Fibroblast of gingiva (primary cell): ENCODE measurements around the gene KRTAP3-1.
"Not testable (repeated sequence)": the region's sequence is repeated elsewhere in the genome, so short reads cannot be mapped to it uniquely, and the experiment has no call there.

Experiments
- DNase-seq: peaks from one replicate; pipeline ENCODE4 v3.0.0-alpha.2; 2011; ENCODE audit warnings: low read depth

The KRTAP3-1 gene

DNA sequence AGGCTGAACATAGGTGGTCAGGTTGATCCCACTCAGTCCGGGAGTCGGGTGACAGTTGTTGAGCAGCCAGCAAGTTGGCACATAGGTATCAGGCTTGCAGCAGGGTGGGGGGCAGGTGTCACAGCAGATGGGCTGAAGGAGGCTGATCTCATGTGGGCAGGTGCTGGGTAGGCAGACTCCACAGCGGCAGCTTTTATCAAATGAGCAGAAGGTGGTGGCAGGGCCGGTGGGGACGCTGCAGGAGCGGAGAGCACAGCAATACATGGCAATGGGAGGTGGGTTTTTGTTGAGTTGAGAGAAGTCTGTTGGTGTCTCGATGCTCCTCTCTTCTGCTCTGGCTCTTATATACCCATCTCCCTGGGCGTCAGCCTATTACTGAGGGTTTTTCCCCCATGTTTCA, at the start of gene KRTAP3-1:
KRTAP3-1 (minus strand) TSS at position 318 of the 400 bp plus-strand sequence; CDS start at position 264, 54 bp downstream.
- DNase-seq, result no peak

DNA sequence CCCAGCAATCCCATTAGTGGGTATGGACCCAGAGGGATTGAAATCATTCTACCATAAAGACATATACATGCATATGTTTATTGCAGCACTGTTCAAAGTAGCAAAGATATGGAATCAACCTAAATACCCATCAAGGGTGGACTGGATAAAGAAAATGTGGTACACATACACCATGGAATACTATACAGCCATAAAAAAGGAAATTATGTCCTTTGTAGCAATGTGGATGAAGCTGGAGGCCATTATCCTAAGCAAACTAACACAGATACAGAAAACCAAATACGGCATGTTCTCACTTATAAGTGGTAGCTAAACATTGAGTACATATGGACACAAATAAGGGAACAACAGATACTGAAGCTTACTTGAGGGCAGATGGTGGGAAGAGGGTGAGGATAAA, 48.6 kb upstream of the KRTAP3-1 start:
- DNase-seq, result no peak

DNA sequence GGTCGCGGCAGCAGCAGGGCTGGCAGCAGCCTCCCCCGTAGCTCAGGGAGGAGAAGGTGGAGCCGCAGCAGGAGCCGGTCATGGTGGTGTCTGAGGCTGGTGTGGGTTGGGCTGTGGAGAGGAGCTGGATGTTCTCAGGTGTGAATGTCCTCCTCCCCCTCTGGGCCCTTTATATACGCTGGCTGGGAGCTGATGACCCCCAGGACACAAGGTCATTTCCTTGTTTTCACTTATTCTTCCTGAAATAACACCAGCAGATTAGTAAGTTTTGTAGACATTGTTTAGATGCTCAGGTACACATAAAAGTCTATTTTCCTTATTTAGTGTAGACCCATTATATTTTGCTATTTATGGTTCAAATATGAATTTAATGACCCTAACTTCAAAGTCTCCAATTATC, 46.2 kb upstream of the KRTAP3-1 start, which contains the start of gene KRTAP2-2:
KRTAP2-2 (minus strand) TSS at position 101 of the 400 bp plus-strand sequence; CDS start at position 82, 19 bp downstream.
- DNase-seq, result not testable (repeated sequence)

DNA sequence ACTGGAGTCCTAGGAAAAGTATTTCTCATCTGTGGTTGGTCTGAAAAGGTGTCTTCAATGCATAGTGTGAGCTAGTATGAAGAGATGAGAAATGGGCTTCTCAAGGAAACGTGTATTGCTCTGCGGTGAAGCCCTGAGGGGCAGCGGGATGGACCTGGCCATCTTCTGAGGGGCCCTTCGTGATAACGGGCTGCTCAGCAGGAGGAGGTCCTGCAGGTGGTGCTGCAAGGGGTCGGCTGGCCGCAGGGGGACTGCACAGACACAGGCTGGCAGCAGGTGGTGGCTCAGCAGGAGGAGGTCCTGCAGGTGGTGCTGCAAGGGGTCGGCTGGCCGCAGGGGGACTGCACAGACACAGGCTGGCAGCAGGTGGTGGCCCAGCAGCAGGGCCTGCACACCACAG, 45.6 kb upstream of the KRTAP3-1 start:
- DNase-seq, result not testable (repeated sequence)

DNA sequence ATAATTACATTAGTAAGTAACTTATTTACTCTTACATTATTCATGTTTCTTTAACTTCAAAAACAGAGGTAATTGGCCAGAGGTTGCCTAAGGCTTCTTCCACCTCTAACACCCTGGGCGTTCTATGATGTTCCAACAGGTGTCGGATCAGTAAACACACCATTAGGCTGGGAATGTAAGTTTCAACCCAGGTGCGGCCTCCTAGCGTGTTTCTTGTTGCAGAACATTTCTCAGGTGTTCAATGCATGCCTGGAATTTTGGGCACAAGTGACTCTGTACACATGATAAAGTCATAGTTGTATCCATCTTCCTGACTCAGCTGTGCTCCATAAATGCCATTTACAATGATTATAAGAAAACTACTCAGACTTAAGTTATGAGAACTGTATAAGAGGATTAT, 45.1 kb upstream of the KRTAP3-1 start:
- no peak for DNase-seq

DNA sequence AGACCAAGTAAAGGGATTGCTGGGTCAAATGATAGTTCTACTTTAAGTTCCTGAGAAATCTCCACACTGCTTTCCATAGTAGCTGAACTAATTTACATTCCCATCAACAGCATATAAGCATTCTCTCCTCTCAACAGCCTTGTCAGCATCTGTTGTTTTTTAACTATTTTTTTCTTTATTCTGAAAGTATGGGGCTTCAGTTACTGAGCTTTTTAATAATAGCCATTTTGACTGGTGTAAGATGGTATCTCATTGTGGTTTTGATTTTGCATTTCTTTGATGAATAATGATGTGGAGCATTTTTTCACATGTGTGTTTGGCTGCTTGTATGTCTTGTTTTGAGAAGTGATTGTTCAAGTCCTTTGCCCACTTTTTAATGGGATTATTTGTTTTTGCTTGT, 43.6 kb upstream of the KRTAP3-1 start:
- no peak for DNase-seq

DNA sequence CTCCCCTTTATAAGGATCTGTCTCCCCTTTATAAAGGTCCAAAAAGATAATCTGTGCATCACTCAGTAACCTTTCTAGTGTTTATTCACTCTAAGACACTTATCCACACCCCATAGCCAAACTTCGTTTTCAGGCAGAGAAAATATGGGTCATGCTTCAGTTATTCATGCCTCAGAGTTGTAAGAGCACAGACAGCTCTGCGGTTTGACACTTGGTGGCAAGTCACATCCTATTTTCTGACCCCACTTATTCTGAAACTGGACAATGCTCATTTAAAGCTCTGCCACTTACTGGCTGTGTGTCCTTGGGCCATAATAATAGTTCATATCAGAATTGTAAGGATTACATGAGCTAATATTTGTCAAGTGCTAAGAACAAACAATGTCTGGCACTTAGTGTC, 40.2 kb upstream of the KRTAP3-1 start:
- DNase-seq, result peak; percentile 31

DNA sequence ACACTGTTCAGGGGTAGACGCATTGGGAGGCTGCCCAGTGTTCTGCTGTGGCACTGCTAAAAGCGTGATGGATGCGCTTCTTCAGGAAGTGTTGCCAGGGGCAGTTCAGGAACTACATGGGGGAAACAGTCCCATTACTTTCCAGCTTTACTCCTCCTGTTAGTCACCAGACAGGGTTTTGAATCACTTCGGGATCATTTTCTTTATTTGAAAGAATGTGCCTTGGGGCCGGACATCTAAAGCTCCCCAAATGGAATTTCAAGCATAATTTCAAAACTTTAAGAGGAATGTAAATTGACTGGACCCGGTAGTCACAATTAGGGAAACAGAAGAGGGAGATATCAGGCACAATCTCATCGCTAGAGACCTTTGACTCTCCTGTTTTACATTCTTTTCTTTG, 39.5 kb upstream of the KRTAP3-1 start:
- DNase-seq, result peak; percentile 41

DNA sequence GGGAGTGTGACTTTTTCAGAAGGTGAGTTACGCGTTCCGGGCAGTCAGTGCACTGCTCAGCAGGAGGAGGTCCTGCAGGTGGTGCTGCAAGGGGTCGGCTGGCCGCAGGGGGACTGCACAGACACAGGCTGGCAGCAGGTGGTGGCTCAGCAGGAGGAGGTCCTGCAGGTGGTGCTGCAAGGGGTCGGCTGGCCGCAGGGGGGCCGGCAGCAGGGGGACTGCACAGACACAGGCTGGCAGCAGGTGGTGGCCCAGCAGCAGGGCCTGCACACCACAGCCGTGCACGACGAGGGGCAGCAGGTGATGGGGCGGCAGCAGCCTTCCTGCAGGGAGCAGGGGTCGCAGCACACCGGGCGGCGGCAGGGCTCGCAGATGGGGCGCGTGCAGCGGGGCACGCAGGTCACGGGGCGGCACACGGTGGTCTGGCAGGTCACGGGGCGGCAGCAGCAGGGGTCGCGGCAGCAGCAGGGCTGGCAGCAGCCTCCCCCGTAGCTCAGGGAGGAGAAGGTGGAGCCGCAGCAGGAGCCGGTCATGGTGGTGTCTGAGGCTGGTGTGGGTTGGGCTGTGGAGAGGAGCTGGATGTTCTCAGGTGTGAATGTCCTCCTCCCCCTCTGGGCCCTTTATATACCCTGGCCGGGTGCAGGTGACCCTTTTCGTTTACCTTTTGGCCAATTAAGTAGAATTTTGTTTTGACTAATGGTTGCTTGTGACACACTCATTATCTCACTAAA, 38.0 kb upstream of the KRTAP3-1 start, which contains the start of gene KRTAP2-1:
KRTAP2-1 (minus strand) TSS at position 582 of the 731 bp plus-strand sequence; CDS start at position 533, 49 bp downstream.
- DNase-seq, result not testable (repeated sequence)

DNA sequence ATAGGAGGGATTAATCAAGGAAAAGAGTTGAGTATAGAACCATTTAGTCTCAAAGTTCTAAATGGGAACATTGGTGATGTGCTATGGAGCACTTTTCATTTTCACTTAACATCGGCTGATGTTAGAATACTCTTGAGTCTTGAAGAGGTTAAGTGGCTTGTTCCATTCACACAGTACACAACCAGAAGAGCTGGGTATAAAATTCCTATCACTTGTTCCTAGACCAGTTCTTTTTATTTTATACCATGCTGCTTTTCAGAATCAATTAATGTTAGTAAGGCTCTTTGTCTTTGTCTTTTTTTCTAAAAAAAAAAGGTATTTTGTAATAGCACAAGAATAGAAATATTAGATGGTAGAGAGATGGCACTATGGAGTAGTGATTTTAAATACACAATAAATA, 34.0 kb upstream of the KRTAP3-1 start:
- no peak for DNase-seq

DNA sequence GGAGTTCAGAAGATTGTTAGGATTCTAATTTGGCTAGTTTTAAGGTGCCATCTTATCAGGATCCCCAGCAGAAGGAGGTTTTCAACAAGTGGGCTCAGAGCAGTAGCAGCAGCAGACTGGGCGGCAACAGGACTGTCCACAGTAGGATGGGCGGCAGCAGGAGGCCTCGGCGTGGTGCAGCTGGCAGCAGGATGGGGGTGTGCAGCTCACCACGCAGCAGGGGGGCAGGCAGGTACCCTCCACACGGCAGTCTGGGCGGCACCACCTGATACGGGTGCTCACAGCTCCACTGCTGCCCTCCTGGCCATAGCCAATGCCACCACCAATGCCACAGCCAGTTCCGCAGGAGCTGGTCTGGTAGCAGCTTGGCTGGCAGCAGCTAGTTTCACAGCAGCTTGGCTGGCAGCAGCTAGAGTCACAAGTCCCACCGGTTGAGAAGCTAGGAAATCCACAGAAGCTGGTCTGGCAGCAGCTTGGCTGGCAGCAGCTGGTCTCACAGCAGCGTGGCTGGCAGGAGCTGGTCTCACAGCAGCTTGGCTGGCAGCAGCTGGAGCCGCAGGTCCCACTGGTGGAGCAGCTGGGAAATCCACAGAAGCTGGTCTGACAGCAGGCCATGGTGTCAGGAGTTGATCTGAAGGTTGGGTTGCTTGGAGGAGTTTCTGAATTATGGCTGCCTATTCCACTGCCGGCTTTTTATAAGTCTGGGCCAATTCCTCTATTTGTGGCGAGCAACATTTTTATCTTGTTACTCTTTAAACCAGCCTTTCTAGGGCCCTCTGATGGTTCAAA, 32.0 kb upstream of the KRTAP3-1 start, which contains the start of gene KRTAP1-1:
KRTAP1-1 (minus strand) TSS at position 668 of the 789 bp plus-strand sequence; CDS start at position 615, 53 bp downstream.
- peak; percentile 10 for DNase-seq

DNA sequence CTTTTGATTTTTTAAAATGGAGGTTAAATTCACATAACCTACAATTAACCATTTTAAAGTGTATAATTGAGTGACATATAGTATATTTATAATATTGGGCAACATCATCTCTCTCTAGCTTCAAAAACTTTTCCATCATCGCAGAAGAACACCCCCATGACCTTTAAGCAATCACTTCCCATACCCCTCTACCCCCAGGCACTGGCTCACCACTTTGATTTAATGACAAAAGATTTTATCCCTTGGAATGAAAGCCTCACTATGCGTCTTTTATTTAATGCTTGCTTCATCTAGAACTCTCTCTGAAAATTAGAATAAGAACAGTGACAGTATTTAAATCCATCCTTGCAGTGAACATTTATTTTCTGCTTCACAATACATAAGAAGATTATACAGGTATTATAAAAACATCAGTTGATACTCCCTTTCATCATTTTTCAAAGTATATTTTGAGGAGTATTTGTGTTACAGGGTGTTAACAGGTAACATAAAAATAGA, 29.0 kb upstream of the KRTAP3-1 start:
- DNase-seq, result no peak

DNA sequence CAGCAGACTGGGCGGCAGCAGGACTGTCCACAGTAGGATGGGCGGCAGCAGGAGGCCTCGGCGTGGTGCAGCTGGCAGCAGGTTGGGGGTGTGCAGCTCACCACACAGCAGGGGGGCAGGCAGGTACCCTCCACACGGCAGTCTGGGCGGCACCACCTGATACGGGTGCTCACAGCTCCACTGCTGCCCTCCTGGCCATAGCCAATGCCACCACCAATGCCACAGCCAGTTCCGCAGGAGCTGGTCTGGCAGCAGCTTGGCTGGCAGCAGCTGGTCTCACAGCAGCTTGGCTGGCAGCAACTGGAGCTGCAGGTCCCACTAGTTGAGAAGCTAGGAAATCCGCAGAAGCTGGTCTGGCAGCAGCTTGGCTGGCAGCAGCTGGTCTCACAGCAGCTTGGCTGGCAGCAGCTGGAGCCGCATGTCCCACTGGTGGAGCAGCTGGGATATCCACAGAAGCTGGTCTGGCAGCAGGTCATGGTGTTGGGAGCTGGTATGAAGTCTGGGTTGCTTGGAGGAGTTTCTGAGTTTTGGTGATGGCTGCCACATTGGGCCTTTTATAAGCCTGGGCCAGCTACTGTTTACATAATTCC, 25.5 kb upstream of the KRTAP3-1 start, which contains the start of gene KRTAP1-3:
KRTAP1-3 (minus strand) TSS at position 529 of the 590 bp plus-strand sequence; CDS start at position 476, 53 bp downstream.
- not testable (repeated sequence) for DNase-seq

DNA sequence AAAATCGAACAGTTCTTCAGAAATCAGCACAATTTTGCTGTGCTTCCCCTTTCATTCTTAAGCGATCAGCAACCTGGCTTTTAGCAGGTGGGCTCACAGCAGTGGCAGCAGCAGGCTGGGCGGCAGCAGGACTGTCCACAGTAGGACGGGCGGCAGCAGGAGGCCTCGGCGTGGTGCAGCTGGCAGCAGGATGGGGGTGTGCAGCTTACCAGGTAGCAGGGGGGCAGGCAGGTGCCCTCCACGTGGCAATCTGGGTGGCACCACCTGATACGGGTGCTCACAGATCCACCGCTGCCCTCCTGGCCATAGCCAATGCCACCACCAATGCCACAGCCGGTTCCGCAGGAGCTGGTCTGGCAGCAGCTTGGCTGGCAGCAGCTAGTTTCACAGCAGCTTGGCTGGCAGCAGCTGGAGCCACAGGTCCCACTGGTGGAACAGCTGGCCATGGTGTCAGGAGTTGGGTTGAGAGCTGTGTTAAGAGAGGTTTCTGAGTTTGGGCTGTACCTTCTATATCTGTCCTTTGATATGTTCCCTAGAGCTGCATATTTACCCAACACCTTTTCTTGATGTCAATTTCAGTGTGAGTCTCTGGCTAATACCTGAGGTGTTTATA, 20.8 kb upstream of the KRTAP3-1 start, which contains the start of gene KRTAP1-4:
KRTAP1-4 (minus strand) TSS at position 563 of the 613 bp plus-strand sequence; CDS start at position 446, 117 bp downstream.
- DNase-seq, result no peak

DNA sequence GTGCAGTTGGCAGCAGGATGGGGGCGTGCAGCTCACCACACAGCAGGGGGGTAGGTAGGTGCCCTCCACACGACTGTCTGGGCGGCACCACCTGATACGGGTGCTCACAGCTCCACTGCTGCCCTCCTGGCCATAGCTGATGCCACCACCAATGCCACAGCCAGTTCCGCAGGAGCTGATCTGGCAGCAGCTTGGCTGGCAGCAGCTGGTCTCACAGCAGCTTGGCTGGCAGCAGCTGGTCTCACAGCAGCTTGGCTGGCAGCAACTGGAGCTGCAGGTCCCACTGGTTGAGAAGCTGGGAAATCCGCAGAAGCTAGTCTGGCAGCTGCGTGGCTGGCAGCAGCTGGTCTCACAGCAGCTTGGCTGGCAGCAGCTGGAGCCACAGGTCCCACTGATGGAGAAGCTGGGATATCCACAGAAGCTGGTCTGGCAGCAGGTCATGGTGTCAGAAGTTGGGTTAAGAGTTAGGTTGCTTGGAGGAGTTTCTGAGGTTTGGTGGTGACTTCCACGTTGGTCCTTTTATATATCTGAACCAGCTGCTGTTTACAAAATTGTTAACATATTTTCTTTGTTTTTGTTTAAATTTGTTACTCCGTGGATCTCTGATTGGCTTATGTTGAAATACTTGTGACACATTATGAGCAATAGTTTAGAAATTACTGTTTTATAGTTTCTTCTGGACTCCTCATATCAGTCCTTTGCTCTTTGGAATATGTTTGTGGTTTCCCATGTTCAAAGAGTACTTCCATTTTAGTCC, 18.0 kb upstream of the KRTAP3-1 start, which contains the start of gene KRTAP1-5:
KRTAP1-5 (minus strand) TSS at position 494 of the 757 bp plus-strand sequence; CDS start at position 441, 53 bp downstream.
- peak; percentile 94 for DNase-seq

DNA sequence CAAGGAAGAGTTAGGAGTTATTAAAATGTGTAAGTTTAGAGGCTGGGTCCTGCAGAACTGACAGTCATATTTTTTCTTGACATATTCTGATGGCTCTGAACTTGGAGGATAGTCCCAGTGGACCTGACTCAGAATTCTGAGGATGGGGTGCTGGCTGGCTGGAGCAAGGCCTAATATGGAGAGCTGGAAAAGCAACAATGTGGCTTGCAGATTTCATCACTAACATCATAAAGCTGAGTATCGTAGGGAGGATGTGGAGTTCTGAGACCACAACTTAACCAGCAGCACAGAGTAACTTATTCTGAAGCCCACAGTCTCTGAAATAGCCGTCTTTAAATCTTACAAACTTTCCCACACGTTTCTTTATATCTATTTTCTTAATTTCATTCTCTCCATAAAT, 15.8 kb upstream of the KRTAP3-1 start:
- no peak for DNase-seq

DNA sequence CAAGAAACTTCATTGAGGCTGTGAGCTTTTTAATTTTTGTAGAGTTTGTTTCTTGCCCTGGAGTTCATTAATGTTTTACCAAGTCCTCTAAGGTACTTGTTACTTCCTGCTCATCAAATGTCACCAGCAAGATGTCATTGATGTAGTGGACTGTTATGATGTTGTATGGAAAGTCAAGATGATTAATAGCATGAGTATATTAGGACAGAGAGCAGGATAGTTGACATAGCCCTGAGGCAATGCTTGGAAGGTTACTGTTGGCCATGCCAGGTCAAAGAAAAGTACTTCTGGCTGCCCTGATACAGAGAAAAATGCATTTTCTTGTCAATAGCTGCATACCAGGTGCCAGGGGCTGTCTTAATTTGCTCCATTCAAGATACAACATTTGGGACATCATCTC, 11.4 kb upstream of the KRTAP3-1 start:
- no peak for DNase-seq

DNA sequence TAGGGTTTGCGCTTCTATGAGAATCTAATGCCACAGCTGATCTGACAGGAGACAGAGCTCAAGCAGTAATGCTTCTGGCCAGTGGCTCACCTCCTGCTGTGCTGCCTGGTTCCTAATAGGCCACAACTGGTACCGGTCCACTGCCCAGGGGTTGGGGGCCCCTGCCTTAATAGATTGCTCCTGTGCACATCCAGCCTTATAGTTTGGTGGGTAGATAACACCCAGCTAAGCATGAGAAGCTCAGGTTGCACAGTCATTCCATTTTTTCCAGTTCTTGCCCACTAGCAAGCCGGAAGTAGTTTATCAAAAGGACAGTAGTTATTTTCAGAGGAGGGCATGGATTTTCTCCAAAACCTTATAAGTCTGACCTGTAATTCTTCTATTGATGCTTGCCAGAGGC, 10.5 kb upstream of the KRTAP3-1 start:
- DNase-seq, result no peak

DNA sequence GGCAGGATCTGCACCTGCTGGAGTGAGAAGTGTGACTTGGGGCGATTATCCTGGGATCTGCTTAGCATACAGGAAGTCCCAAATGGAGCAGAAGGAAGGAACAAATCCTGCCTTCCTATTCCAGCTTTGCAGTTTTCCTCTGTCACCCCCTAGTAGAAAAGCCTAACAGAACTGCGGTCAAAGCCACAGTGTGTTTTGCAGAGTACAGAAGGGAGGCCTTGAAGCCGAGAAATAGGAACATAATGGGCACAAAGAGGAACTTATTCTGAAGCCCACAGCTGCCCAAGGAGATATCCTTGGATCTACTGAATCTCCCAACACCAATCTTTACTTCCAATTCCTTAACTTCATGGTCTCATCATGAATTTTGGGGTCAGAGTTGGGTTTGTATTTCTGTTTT, 9.6 kb upstream of the KRTAP3-1 start:
- DNase-seq, result no peak

DNA sequence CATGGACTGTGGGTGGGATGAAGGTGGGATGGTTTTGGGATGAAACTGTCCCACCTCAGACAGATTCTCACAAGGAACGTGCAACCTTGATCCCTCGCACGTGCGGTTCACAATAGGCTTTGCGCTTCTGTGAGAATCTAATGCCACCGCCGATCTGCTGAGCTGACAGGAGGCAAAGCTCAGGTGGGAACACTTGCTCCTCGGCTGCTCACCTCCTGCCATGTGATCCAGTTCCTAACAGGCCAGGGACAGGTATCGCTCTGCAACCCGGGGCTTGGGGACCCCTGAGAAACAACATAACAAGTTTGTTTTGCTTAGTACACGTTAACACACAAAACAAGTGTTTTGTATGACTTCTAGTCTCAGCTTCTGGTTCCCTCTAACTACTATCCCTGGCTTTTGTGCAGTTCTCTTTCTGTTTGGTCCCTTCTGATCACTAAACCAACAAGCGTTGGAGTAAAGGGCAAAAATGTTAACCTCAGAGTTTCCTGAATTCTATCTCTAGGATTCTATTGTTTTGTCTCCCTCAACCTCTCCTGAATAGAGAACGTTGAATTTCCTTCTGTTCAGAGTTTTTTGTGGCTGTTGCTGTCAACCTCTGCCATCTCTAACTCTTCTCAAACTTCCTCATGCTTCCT, 7.8 kb upstream of the KRTAP3-1 start:
- DNase-seq, result no peak
